Stimulated activated CD8-positive, alpha-beta memory T cell treated with anti-CD3 and anti-CD28 coated beads, Interleukin-7, amount 100 ng/mL, for 48 hours (primary cell): ENCODE results near the gene WSCD1.

Experiments used
- DNase-seq, 2 donors: peaks; one replicate each; pipeline ENCODE4 v3.0.0-alpha.2; 2020; ENCODE audit warnings: low read depth in 1 of 2; ENCODE audit errors: extremely low read depth in 1 of 2

Gene WSCD1

GRCh38 chr17:6084311-6085161 lies 14.4 kb downstream of the WSCD1 start:
- no peak for DNase-seq

- no peak for DNase-seq
Measured at GRCh38 chr17:6085812-6086211, 15.6 kb downstream of the WSCD1 start.

GRCh38 chr17:6086603-6087400 lies 16.6 kb downstream of the WSCD1 start:
- no peak for DNase-seq

GRCh38 chr17:6088141-6088540 lies 18.0 kb downstream of the WSCD1 start:
- no peak for DNase-seq

GRCh38 chr17:6090253-6090652 lies 20.1 kb downstream of the WSCD1 start:
- no peak for DNase-seq

GRCh38 chr17:6092182-6092902 lies 22.2 kb downstream of the WSCD1 start:
- DNase-seq = no peak

- no peak for DNase-seq
Measured at GRCh38 chr17:6092903-6093468, 22.8 kb downstream of the WSCD1 start.

GRCh38 chr17:6094453-6094852 lies 24.3 kb downstream of the WSCD1 start:
- no peak for DNase-seq

- DNase-seq = no peak
Measured at GRCh38 chr17:6094926-6095325, 24.7 kb downstream of the WSCD1 start.

GRCh38 chr17:6095501-6095900 lies 25.3 kb downstream of the WSCD1 start:
- DNase-seq = no peak

GRCh38 chr17:6096201-6097004 lies 26.2 kb downstream of the WSCD1 start:
- no peak for DNase-seq

- DNase-seq = no peak
Measured at GRCh38 chr17:6097005-6097279, 26.8 kb downstream of the WSCD1 start.

GRCh38 chr17:6098050-6098822 lies 28.1 kb downstream of the WSCD1 start:
- DNase-seq = no peak

- DNase-seq = no peak
Measured at GRCh38 chr17:6098823-6099180, 28.6 kb downstream of the WSCD1 start.

GRCh38 chr17:6099492-6099891 lies 29.3 kb downstream of the WSCD1 start:
- DNase-seq = no peak

GRCh38 chr17:6100146-6100545 lies 30.0 kb downstream of the WSCD1 start:
- no peak for DNase-seq

- DNase-seq = no peak
Measured at GRCh38 chr17:6100891-6101500, 30.8 kb downstream of the WSCD1 start.

- DNase-seq = no peak
Measured at GRCh38 chr17:6101706-6102105, 31.5 kb downstream of the WSCD1 start.

GRCh38 chr17:6102615-6103014 lies 32.4 kb downstream of the WSCD1 start:
- DNase-seq = no peak
